ENCODE measurements around the gene FMNL1. TPM values are rescaled to one million over a fixed set of nuclear protein-coding genes. Genes with fewer than 3 reads are reported as not detected.

Gene FMNL1
- total and polyA plus RNA-seq, 12 donors, result 0.72 to 31.9 (median 13.8) TPM

DNA sequence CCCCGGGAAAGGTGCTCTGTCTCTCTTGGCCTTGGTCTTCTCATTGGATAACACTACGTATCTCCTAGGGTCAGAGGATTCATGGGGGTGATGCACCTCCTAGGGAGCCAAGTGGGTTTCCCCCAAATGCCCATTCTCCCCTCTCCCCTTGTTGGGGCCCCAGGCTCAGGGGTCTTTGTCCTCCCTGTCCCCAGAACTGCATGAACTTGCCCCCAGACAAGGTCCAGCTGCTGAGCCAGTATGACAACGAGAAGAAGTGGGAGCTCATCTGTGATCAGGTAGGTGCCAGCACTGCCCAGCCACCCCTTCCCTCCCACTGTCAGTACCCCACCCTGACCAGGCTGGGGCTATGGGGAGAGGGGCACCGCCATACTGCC lies 8.7 kb downstream of the FMNL1 start:
- no peaks in the 10 kb centered on the region for H3K27me3 ChIP-seq
- peaks cover 8 to 29% of the 10 kb centered on the region in 2 donors for H3K4me1 ChIP-seq (replicated peaks in 1 of 2)
- H3K36me3 ChIP-seq (replicated peaks in 1 of 2), result no peaks in the 10 kb centered on the region
- no peak overlapping the region for H3K27ac ChIP-seq
- no peaks in the 10 kb centered on the region for H3K9me3 ChIP-seq (replicated peaks in 1 of 3)
- no peak overlapping the region for H3K4me3 ChIP-seq
- TF ChIP-seq POLR2A (IDR thresholded peaks at IDR 0.05), result no peak
- TF ChIP-seq, protein P1, sequence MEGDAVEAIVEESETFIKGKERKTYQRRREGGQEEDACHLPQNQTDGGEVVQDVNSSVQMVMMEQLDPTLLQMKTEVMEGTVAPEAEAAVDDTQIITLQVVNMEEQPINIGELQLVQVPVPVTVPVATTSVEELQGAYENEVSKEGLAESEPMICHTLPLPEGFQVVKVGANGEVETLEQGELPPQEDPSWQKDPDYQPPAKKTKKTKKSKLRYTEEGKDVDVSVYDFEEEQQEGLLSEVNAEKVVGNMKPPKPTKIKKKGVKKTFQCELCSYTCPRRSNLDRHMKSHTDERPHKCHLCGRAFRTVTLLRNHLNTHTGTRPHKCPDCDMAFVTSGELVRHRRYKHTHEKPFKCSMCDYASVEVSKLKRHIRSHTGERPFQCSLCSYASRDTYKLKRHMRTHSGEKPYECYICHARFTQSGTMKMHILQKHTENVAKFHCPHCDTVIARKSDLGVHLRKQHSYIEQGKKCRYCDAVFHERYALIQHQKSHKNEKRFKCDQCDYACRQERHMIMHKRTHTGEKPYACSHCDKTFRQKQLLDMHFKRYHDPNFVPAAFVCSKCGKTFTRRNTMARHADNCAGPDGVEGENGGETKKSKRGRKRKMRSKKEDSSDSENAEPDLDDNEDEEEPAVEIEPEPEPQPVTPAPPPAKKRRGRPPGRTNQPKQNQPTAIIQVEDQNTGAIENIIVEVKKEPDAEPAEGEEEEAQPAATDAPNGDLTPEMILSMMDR (IDR thresholded peaks at IDR 0.05), result no peak
- intact Hi-C loops (cut with DNase I), result no loop called here
- 50 to 83% (median 72%) methylated on average over 1 to 4 of the region's 4 CpGs for WGBS, 4 donors
- no peak for DNase-seq

DNA sequence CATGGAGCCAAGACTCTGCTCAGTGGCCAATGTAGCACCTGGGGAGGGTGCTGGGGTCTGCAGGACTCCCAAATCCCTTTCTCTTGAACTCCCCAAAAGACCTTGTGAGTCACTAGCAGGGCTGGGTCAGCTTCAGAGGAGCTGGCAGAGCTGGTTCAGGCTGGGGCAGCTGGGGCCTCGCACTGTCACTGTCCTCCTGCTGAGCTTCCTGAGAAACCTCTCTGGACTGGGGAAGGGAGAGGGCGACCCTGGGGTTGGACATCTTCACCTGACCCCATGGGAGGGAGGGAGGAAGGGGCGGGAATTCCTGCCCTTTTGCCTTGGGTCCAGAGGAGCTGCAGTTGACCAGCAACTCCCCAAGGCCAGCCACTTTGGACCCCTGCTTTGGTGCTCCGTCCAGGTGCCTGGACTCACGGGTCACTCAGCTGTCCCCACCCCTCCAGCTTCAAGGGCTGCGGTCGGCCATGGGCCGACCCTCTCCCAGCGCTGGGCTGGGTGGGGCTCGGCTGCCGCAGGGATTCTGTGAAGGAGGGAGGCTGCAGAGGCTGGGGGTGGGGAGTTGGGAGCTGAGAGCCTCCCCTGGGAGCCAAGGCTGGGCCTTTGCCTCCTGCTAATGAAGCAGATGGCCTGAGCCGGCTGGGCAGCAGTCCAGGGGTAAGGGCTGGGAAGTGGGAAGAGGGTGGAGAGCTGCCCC lies 9.2 kb downstream of the FMNL1 start:
- peaks cover 8 to 29% of the 10 kb centered on the region in 2 donors for H3K4me1 ChIP-seq (replicated peaks in 1 of 2)
- 41 to 62% (median 45%) methylated on average over 4 to 12 of the region's 12 CpGs for WGBS, 4 donors

DNA sequence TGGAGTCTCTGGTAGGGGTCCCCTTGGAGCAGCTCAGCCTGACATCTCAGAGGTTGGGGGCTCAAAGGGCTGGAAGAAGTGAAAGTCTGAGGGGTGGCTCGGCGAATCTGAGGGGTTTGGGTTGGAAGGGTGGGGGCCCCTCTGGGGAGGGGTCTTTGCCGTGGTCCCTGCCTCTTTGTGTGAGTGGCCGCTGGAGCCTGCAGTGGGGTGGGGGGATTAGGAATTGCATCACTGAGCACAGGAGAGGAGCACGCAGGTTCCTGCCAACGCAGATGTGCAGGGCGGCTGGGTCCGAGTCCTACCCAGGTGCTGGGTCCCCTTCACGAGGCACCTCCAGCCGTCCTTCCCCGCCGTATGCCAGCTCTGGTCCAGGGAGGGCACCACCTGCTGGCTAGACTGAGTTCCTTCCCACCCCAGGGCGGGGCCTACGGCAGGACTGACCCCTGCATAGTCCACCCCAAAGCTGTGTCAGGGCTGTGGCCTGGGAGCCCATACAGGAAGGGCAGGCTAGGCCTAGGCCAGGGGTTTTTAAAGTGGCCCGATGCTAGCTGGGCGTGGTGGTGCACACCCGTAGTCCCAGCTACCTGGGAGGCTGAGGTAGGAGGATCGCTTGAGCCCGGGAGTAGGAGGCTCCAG lies 9.9 kb downstream of the FMNL1 start:
- peak in 1 of 7 donors; percentile 32 for DNase-seq
- no peaks in the 10 kb centered on the region for H3K36me3 ChIP-seq (replicated peaks in 1 of 2)

More for the DNA sequence above, 9.2 kb downstream of the FMNL1 start:
- Histone ChIP-seq H3K4me3 (no peak overlapping the region), H3K27ac (no peak overlapping the region), H3K27me3 (no peaks in the 10 kb centered on the region), H3K36me3 (replicated peaks in 1 of 2) (no peaks in the 10 kb centered on the region), H3K9me3 (replicated peaks in 1 of 3) (no peaks in the 10 kb centered on the region)
- TF ChIP-seq POLR2A (IDR thresholded peaks at IDR 0.05), result no peak
- TF ChIP-seq, protein P1 (IDR thresholded peaks at IDR 0.05), result no peak
- peak in 4 of 7 donors; percentile 50 to 72 (median 60) for DNase-seq
- intact Hi-C loops (cut with DNase I), result no loop called here

More for the DNA sequence above, 9.9 kb downstream of the FMNL1 start:
- intact Hi-C loops (cut with DNase I), result no loop called here
- Histone ChIP-seq H3K4me3 (no peak overlapping the region), H3K27me3 (no peaks in the 10 kb centered on the region), H3K27ac (no peak overlapping the region), H3K4me1 (replicated peaks in 1 of 2) (peaks cover 8 to 29% of the 10 kb centered on the region in 2 donors), H3K9me3 (replicated peaks in 1 of 3) (no peaks in the 10 kb centered on the region)
- WGBS, 4 donors, result 78 to 86% (median 81%) methylated on average over 10 to 19 of the region's 19 CpGs
- TF ChIP-seq, protein P1 (IDR thresholded peaks at IDR 0.05), result peak in 2 of 6 experiments; percentile 11 to 12
- TF ChIP-seq POLR2A (IDR thresholded peaks at IDR 0.05), result no peak

Data from adrenal gland (tissue), 12 donors.